Activated CD8-positive, alpha-beta T cell treated with anti-CD3 and anti-CD28 coated beads for 36 hours (primary cell): Measurements from ENCODE around the gene STIP1. TPM values are rescaled to one million over a fixed set of nuclear protein-coding genes. Genes with fewer than 3 reads are reported as not detected.

Source experiments
- ATAC-seq: fragments of 200-7000 bp; cut with Tn5 transposase; one replicate; pipeline ENCODE4 v1.10.0; 2021; ENCODE audit warnings: mild to moderate bottlenecking, moderate library complexity
- CTCF ChIA-PET: fragments of 350-600 bp; sonication (Branson Sonifier 250); formaldehyde crosslinking; loops from one replicate; lab custom pipeline; 2021; ENCODE audit warnings: antibody characterized with exemption; lab: Charles Lee
- POLR2A ChIA-PET: fragments of 350-600 bp; sonication (Branson Sonifier 250); formaldehyde crosslinking; loops from one replicate; lab custom pipeline; 2021; ENCODE audit warnings: antibody characterized with exemption; lab: Charles Lee
- DNase-seq: peaks from one replicate; pipeline ENCODE4 v3.0.0-alpha.2; 2020
- H3K27ac Mint-ChIP-seq: one replicate; pipeline ENCODE4 v1.8.0; 2021; ENCODE audit warnings: mild to moderate bottlenecking, mixed read lengths
- H3K27me3 Mint-ChIP-seq: one replicate; pipeline ENCODE4 v1.8.0; 2021; ENCODE audit warnings: mixed read lengths
- H3K36me3 Mint-ChIP-seq: one replicate; pipeline ENCODE4 v1.8.0; 2021; ENCODE audit warnings: low read depth, mixed read lengths
- H3K4me1 Mint-ChIP-seq: one replicate; pipeline ENCODE4 v1.8.0; 2021; ENCODE audit warnings: low read depth, mixed read lengths
- H3K4me3 Mint-ChIP-seq: one replicate; pipeline ENCODE4 v1.8.0; 2021; ENCODE audit warnings: mild to moderate bottlenecking, moderate library complexity, mixed read lengths
- H3K9me3 Mint-ChIP-seq: one replicate; pipeline ENCODE4 v1.8.0; 2021; ENCODE audit warnings: mixed read lengths
- intact Hi-C: fragments of 100-400 bp; cut with micrococcal nuclease; formaldehyde crosslinking; loops from one replicate; pipeline ENCODE4 v1.10.0; 2022
- total RNA-seq, 2 experiments: library from RNA; stranded (reverse); gene quantifications; one replicate each; pipeline ENCODE4 v1.2.3, GENCODE V29; 2021
- TF ChIP-seq, protein P1 (sequence below): fragments of 200-600 bp; IDR thresholded peaks from one replicate; pipeline ENCODE4 v1.8.0; 2022; ENCODE audit warnings: antibody characterized with exemption, mild to moderate bottlenecking

The STIP1 gene
- total RNA-seq, 2 experiments from 2014 or later = 396 to 416 TPM

DNA sequence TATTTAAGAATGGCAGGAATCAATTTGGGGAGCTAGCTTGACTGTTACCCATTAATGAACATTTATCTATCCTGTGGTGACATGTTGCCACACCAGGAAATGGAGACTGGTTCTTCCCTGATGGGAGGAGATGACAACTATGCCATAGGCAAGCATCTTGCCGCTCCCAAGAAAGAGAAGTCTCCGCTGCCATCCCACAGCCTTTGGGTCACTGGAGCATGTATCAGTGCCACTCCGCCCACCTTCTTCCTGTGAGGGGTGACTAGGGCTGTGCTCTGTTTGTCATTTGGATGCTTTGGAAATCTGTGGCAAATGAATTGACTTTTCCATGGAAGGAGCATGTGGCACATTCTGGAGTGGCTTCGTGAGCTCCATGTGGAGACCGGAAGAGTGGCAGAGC is 6.5 kb downstream of the STIP1 start:
- H3K4me3 Mint-ChIP-seq = no peak overlapping the region
- ChIA-PET POLR2A (interaction anchor here (1.2 to 10.9 kb wide), 2 partner anchors 11 to 12 kb away, joined by 4 to 206 read pairs; partner anchors contain the start of gene FERMT3), CTCF (interaction anchor here (1.0 to 1.8 kb wide), 2 partner anchors 12 to 24 kb away, joined by 3 to 9 read pairs; no protein-coding TSS in a partner anchor)
- TF ChIP-seq, protein P1, sequence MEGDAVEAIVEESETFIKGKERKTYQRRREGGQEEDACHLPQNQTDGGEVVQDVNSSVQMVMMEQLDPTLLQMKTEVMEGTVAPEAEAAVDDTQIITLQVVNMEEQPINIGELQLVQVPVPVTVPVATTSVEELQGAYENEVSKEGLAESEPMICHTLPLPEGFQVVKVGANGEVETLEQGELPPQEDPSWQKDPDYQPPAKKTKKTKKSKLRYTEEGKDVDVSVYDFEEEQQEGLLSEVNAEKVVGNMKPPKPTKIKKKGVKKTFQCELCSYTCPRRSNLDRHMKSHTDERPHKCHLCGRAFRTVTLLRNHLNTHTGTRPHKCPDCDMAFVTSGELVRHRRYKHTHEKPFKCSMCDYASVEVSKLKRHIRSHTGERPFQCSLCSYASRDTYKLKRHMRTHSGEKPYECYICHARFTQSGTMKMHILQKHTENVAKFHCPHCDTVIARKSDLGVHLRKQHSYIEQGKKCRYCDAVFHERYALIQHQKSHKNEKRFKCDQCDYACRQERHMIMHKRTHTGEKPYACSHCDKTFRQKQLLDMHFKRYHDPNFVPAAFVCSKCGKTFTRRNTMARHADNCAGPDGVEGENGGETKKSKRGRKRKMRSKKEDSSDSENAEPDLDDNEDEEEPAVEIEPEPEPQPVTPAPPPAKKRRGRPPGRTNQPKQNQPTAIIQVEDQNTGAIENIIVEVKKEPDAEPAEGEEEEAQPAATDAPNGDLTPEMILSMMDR = no peak
- H3K36me3 Mint-ChIP-seq = peaks cover 63% of the 10 kb centered on the region
- no peaks in the 10 kb centered on the region for H3K9me3 Mint-ChIP-seq
- no peak for DNase-seq
- H3K27me3 Mint-ChIP-seq = no peaks in the 10 kb centered on the region
- peaks cover 34% of the 10 kb centered on the region for H3K4me1 Mint-ChIP-seq
- ATAC-seq = no peak
- H3K27ac Mint-ChIP-seq = peak overlapping the region; percentile 49
- intact Hi-C loops = no loop called here

DNA sequence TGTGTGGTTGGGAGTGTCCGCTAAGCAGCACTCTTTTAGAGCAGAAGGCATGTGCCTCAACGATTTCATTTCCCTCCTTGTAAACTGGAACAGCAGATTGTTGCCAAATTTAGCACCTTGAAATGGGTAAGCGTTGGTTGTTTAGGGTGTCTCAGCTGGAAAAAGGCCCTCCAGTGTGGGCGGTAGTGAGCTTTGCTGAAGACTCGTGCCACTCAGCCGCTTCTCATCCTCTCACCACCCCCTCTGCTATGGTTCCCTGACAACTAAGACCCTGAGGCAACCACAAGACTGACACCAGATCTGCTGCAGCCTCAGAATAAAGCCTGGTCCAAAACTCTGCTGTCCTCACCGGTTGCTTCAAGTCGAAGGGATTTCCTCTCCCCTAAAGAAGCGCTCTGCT is 10.7 kb downstream of the STIP1 start:
- Mint-ChIP-seq H3K4me3 (no peak overlapping the region), H3K27me3 (no peaks in the 10 kb centered on the region), H3K9me3 (no peaks in the 10 kb centered on the region), H3K4me1 (peaks cover 21% of the 10 kb centered on the region), H3K27ac (peak overlapping the region; percentile 40), H3K36me3 (peaks cover 63% of the 10 kb centered on the region)
- TF ChIP-seq, protein P1 = no peak
- POLR2A ChIA-PET = interaction anchor here (0.8 to 3.1 kb wide), 6 partner anchors 9 to 79 kb away, joined by 3 to 15 read pairs (median 7); partner anchors contain the start of genes DNAJC4, FERMT3 and STIP1
- ATAC-seq (no peak), DNase-seq (no peak)
- CTCF ChIA-PET = interaction anchor here (1.1 kb wide), 1 partner anchor 10 kb away, joined by 5 read pairs; the partner anchor contains the start of gene FERMT3
- intact Hi-C loops = no loop called here

GRCh38 chr11:64198511-64198910 is 12.5 kb downstream of the STIP1 start:
- Mint-ChIP-seq H3K9me3 (no peaks in the 10 kb centered on the region), H3K4me3 (no peak overlapping the region), H3K27me3 (no peaks in the 10 kb centered on the region), H3K36me3 (peaks cover 63% of the 10 kb centered on the region), H3K4me1 (peaks cover 18% of the 10 kb centered on the region), H3K27ac (no peak overlapping the region)
- no peak for DNase-seq
- ChIA-PET CTCF (no interaction called here), POLR2A (interaction anchor here (1.6 to 3.1 kb wide), 3 partner anchors 8 to 13 kb away, joined by 12 to 15 read pairs (median 13); partner anchors contain the start of genes FERMT3 and STIP1)
- TF ChIP-seq, protein P1 = no peak
- no peak for ATAC-seq
- intact Hi-C loops = no loop called here

DNA sequence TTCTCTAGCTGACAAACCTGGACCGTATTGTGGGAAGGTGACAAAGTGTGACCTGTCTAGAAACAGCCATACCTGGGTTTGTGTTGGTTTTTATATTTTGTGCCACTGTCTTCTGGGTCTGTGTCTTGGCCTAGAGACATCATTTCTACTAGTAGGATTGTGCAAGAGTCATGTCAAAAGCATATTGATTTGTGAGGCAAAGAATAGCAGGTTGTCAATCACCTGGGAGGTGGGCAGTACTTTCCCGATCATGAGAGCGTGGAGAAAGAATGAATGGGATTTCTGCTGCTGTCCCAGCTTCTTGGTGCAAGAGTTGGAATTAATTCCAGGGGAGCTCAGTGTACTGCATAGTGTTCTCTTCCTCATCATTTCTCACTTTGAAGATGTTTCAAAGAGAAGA is 15.6 kb downstream of the STIP1 start:
- H3K27me3 Mint-ChIP-seq = no peaks in the 10 kb centered on the region
- no peak for DNase-seq
- TF ChIP-seq, protein P1 = no peak
- H3K9me3 Mint-ChIP-seq = no peaks in the 10 kb centered on the region
- CTCF ChIA-PET = interaction anchor here (1.6 kb wide), 1 partner anchor 15 kb away, joined by 4 read pairs; no protein-coding TSS in a partner anchor
- peaks cover 68% of the 10 kb centered on the region for H3K36me3 Mint-ChIP-seq
- ATAC-seq = no peak
- H3K27ac Mint-ChIP-seq = peak overlapping the region; percentile 3
- intact Hi-C loops = loop anchor here (5.0 kb wide), 1 partner anchor 101 kb away; the partner anchor contains the start of gene CATSPERZ
- no peak overlapping the region for H3K4me3 Mint-ChIP-seq
- POLR2A ChIA-PET = interaction anchor here (1.0 to 9.4 kb wide), 2 partner anchors 12 to 19 kb away, joined by 3 to 206 read pairs; partner anchors contain the start of gene STIP1
- peaks cover 33% of the 10 kb centered on the region for H3K4me1 Mint-ChIP-seq

DNA sequence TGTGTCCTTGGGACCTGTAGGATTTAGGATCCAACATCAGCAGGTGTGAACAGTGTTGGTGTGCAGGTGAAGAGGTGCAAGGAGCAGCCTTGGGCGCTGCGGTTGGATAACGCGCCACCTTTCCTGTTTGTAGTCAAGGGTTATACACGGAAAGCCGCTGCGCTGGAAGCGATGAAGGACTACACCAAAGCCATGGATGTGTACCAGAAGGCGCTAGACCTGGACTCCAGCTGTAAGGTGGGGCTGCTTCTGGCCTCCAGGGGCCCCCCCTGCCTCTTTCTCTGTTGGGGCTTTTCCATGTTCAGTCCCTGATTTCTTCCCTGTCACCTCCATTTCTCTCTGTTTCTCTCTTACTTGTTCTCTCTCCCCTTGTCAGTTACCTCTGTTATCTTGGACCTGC is 17.0 kb downstream of the STIP1 start:
- Mint-ChIP-seq H3K4me1 (peaks cover 34% of the 10 kb centered on the region), H3K27me3 (no peaks in the 10 kb centered on the region), H3K27ac (peak overlapping the region; percentile 13), H3K4me3 (no peak overlapping the region), H3K36me3 (peaks cover 74% of the 10 kb centered on the region), H3K9me3 (no peaks in the 10 kb centered on the region)
- intact Hi-C loops = loop anchor here (5.0 kb wide), 1 partner anchor 99 kb away; the partner anchor contains the start of gene CATSPERZ
- POLR2A ChIA-PET = interaction anchor here (9.4 kb wide), 1 partner anchor 13 kb away, joined by 206 read pairs; the partner anchor contains the start of gene STIP1
- no peak for DNase-seq
- no peak for ATAC-seq
- CTCF ChIA-PET = interaction anchor here (2.2 to 7.5 kb wide), 2 partner anchors 100 to 129 kb away, joined by 10 to 111 read pairs; partner anchors contain the start of gene CATSPERZ
- TF ChIP-seq, protein P1 = no peak
